Neural progenitor cell (in vitro differentiated cells): ENCODE measurements around the gene SLC52A3. TPM values are rescaled to one million over a fixed set of nuclear protein-coding genes. Genes with fewer than 3 reads are reported as not detected.

Source experiments
- DNase-seq: peaks from one replicate; pipeline ENCODE4 v3.0.0-alpha.2; 2016; ENCODE audit warnings: low spot score
- H2AFZ ChIP-seq: fragments of 200-600 bp; sonication (generic); replicated peaks from 2 replicates; pipeline ENCODE4 v1.6.1; 2016; ENCODE audit warnings: antibody characterized with exemption
- H3F3A ChIP-seq: fragments of 200-600 bp; sonication (generic); 2 replicates; pipeline ENCODE4 v1.6.1; 2016; ENCODE audit warnings: antibody characterized with exemption, low read depth
- H3K27ac ChIP-seq: fragments of 200-600 bp; sonication (generic); 2 replicates; pipeline ENCODE4 v1.5.1; 2016; ENCODE audit warnings: mild to moderate bottlenecking
- H3K27me3 ChIP-seq: fragments of 200-600 bp; sonication (generic); 2 replicates; pipeline ENCODE4 v1.6.1; 2016; ENCODE audit warnings: mild to moderate bottlenecking, moderate library complexity
- H3K36me3 ChIP-seq: fragments of 200-600 bp; sonication (generic); 2 replicates; pipeline ENCODE4 v1.5.1; 2016
- H3K4me1 ChIP-seq: fragments of 200-600 bp; sonication (generic); 2 replicates; pipeline ENCODE4 v1.6.1; 2016; ENCODE audit warnings: mixed run types
- H3K4me2 ChIP-seq: fragments of 200-600 bp; sonication (generic); 2 replicates; pipeline ENCODE4 v1.6.1; 2016
- H3K4me3 ChIP-seq: fragments of 200-600 bp; sonication (generic); 2 replicates; pipeline ENCODE4 v1.5.1; 2016
- H3K79me2 ChIP-seq: fragments of 200-600 bp; sonication (generic); 2 replicates; pipeline ENCODE4 v1.6.1; 2016; ENCODE audit warnings: low read depth
- H3K9ac ChIP-seq: fragments of 200-600 bp; sonication (generic); 2 replicates; pipeline ENCODE4 v1.6.1; 2016
- H3K9me3 ChIP-seq: fragments of 200-600 bp; sonication (generic); 2 replicates; pipeline ENCODE4 v1.5.1; 2016; ENCODE audit warnings: low read depth
- H4K20me1 ChIP-seq: fragments of 200-600 bp; sonication (generic); 2 replicates; pipeline ENCODE4 v1.6.1; 2016; ENCODE audit warnings: low read depth
- H3K27ac Mint-ChIP-seq: 3 replicates; pipeline ENCODE4 v1.8.0; 2021; ENCODE audit warnings: mixed read lengths
- H3K27me3 Mint-ChIP-seq: 2 replicates; pipeline ENCODE4 v1.8.0; 2022; ENCODE audit warnings: low read depth, mild to moderate bottlenecking, inconsistent platforms, moderate library complexity, mixed read lengths; ENCODE audit not compliant: insufficient read depth
- H3K36me3 Mint-ChIP-seq: 3 replicates; pipeline ENCODE4 v1.8.0; 2021; ENCODE audit warnings: mixed read lengths
- H3K4me1 Mint-ChIP-seq: 3 replicates; pipeline ENCODE4 v1.8.0; 2021; ENCODE audit warnings: mixed read lengths
- H3K4me3 Mint-ChIP-seq: 3 replicates; pipeline ENCODE4 v1.8.0; 2021; ENCODE audit warnings: mild to moderate bottlenecking, moderate library complexity, mixed read lengths
- H3K9me3 Mint-ChIP-seq: 3 replicates; pipeline ENCODE4 v1.8.0; 2020; ENCODE audit warnings: mixed read lengths
- EZH2 ChIP-seq: fragments of 200-600 bp; sonication (generic); IDR thresholded peaks from 2 replicates; pipeline ENCODE4 v1.6.1; 2017; ENCODE audit warnings: antibody characterized with exemption, mild to moderate bottlenecking, moderate library complexity
- EZH2phosphoT487 ChIP-seq: fragments of 200-600 bp; sonication (generic); IDR thresholded peaks from 2 replicates; pipeline ENCODE4 v1.6.1; 2017; ENCODE audit warnings: antibody characterized with exemption
- total RNA-seq: library from RNA; depleted of rRNA; stranded (reverse); fragments of >200 nt; gene quantifications from 2 replicates; pipeline ENCODE4 v1.2.3, GENCODE V29; 2015; ENCODE audit warnings: low replicate concordance
- TF ChIP-seq, protein P1 (sequence below): fragments of 200-600 bp; sonication (generic); IDR thresholded peaks from 2 replicates; pipeline ENCODE4 v1.5.1; 2017; ENCODE audit warnings: antibody characterized with exemption, mild to moderate bottlenecking

Gene SLC52A3
- total RNA-seq, 1 donor from 2014 or later: not detected

GRCh38 chr20:764255-764654 is 4.0 kb downstream of the SLC52A3 start:
- DNase-seq: no peak
- no peaks in the 10 kb centered on the region for H3K79me2 ChIP-seq
- no peak overlapping the region for H3K9ac ChIP-seq
- TF ChIP-seq, protein P1, sequence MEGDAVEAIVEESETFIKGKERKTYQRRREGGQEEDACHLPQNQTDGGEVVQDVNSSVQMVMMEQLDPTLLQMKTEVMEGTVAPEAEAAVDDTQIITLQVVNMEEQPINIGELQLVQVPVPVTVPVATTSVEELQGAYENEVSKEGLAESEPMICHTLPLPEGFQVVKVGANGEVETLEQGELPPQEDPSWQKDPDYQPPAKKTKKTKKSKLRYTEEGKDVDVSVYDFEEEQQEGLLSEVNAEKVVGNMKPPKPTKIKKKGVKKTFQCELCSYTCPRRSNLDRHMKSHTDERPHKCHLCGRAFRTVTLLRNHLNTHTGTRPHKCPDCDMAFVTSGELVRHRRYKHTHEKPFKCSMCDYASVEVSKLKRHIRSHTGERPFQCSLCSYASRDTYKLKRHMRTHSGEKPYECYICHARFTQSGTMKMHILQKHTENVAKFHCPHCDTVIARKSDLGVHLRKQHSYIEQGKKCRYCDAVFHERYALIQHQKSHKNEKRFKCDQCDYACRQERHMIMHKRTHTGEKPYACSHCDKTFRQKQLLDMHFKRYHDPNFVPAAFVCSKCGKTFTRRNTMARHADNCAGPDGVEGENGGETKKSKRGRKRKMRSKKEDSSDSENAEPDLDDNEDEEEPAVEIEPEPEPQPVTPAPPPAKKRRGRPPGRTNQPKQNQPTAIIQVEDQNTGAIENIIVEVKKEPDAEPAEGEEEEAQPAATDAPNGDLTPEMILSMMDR: no peak
- TF ChIP-seq EZH2phosphoT487 (no peak), EZH2 (no peak)
- H3K4me1 ChIP-seq: no peaks in the 10 kb centered on the region
- peaks cover 19% of the 10 kb centered on the region for H3K27me3 ChIP-seq
- Mint-ChIP-seq H3K9me3 (peaks cover 2% of the 10 kb centered on the region), H3K36me3 (no peaks in the 10 kb centered on the region), H3K4me1 (no peaks in the 10 kb centered on the region), H3K27ac (no peak overlapping the region), H3K4me3 (no peak overlapping the region), H3K27me3 (peaks cover 22% of the 10 kb centered on the region)
- H3K36me3 ChIP-seq: no peaks in the 10 kb centered on the region
- no peaks in the 10 kb centered on the region for H3F3A ChIP-seq
- no peak overlapping the region for H3K27ac ChIP-seq
- H3K4me3 ChIP-seq: no peak overlapping the region
- no peak overlapping the region for H2AFZ ChIP-seq
- H3K4me2 ChIP-seq: no peak overlapping the region
- H3K9me3 ChIP-seq: no peaks in the 10 kb centered on the region
- no peaks in the 10 kb centered on the region for H4K20me1 ChIP-seq

- H3K79me2 ChIP-seq: no peaks in the 10 kb centered on the region
- no peak overlapping the region for H3K4me3 Mint-ChIP-seq
- no peaks in the 10 kb centered on the region for H3K36me3 Mint-ChIP-seq
- no peaks in the 10 kb centered on the region for H3K36me3 ChIP-seq
- peaks cover 35% of the 10 kb centered on the region for H3K27me3 ChIP-seq
- no peak for DNase-seq
- H3K4me3 ChIP-seq: no peak overlapping the region
- TF ChIP-seq EZH2 (no peak), EZH2phosphoT487 (no peak)
- TF ChIP-seq, protein P1: no peak
- H3K27ac ChIP-seq: no peak overlapping the region
- H3K27me3 Mint-ChIP-seq: peaks cover 21% of the 10 kb centered on the region
- no peak overlapping the region for H3K4me2 ChIP-seq
- peaks cover 2% of the 10 kb centered on the region for H3K9me3 Mint-ChIP-seq
- peaks cover 5% of the 10 kb centered on the region for H3K4me1 Mint-ChIP-seq
- no peak overlapping the region for H2AFZ ChIP-seq
- no peak overlapping the region for H3K27ac Mint-ChIP-seq
- H3K4me1 ChIP-seq: peaks cover 6% of the 10 kb centered on the region
- no peaks in the 10 kb centered on the region for H3F3A ChIP-seq
- no peak overlapping the region for H3K9ac ChIP-seq
- no peaks in the 10 kb centered on the region for H3K9me3 ChIP-seq
- H4K20me1 ChIP-seq: no peaks in the 10 kb centered on the region
Observed at GRCh38 chr20:761418-762381, 6.6 kb downstream of the SLC52A3 start.

GRCh38 chr20:760751-761417 is 7.4 kb downstream of the SLC52A3 start:
- Histone ChIP-seq H3F3A (no peaks in the 10 kb centered on the region), H3K4me3 (no peak overlapping the region), H3K4me1 (peaks cover 6% of the 10 kb centered on the region), H3K9ac (no peak overlapping the region), H3K79me2 (no peaks in the 10 kb centered on the region), H3K9me3 (no peaks in the 10 kb centered on the region), H3K27me3 (peaks cover 35% of the 10 kb centered on the region), H3K36me3 (no peaks in the 10 kb centered on the region), H4K20me1 (no peaks in the 10 kb centered on the region), H2AFZ (no peak overlapping the region), H3K4me2 (peak overlapping the region; percentile 72), H3K27ac (no peak overlapping the region)
- Mint-ChIP-seq H3K27ac (no peak overlapping the region), H3K4me3 (no peak overlapping the region), H3K27me3 (peaks cover 18% of the 10 kb centered on the region), H3K9me3 (peaks cover 2% of the 10 kb centered on the region), H3K4me1 (peaks cover 5% of the 10 kb centered on the region), H3K36me3 (no peaks in the 10 kb centered on the region)
- TF ChIP-seq, protein P1: peak; percentile 94
- TF ChIP-seq EZH2 (peak; percentile 33), EZH2phosphoT487 (no peak)
- DNase-seq: peak; percentile 80
